Measurements from ENCODE around the gene LYZL4. TPM values are rescaled to one million over a fixed set of nuclear protein-coding genes. Genes with fewer than 3 reads are reported as not detected.

Gene LYZL4
- total and polyA plus RNA-seq, 2 of the 13 experiments (the other 11 are each of a cell fraction or from before 2014, with no cell fraction given): not detected

GRCh38 chr3:42421818-42422796, 11.7 kb upstream of the LYZL4 start (continued):
- TF ChIP-seq UBTF (CRISPR knock-in tag; IDR thresholded peaks at IDR 0.05) (no peak), SOX5 (CRISPR knock-in tag; IDR thresholded peaks at IDR 0.05; ENCODE audit: borderline replicate concordance) (peak; percentile 91), ZSCAN29 (CRISPR knock-in tag; conservative IDR thresholded peaks at IDR 0.05) (peak; percentile 93), SYNCRIP (IDR thresholded peaks at IDR 0.05; ENCODE audit: insufficient read depth, low read depth, low read length) (no peak), ATF1 (CRISPR knock-in tag; IDR thresholded peaks at IDR 0.05) (peak; percentile 34; the same call in 1 of the 2 replicates), NCOR1 (IDR thresholded peaks at IDR 0.05; ENCODE audit: borderline replicate concordance, low read length) (peak; percentile 97), NRL (CRISPR knock-in tag; IDR thresholded peaks at IDR 0.05; ENCODE audit: borderline replicate concordance) (no peak), ZNF260 (CRISPR knock-in tag; IDR thresholded peaks at IDR 0.05; ENCODE audit: borderline replicate concordance, low read depth) (no peak), THAP11 (CRISPR knock-in tag; IDR thresholded peaks at IDR 0.05) (peak; percentile 53), ZNF782 (CRISPR knock-in tag; IDR thresholded peaks at IDR 0.05; ENCODE audit: borderline replicate concordance) (no peak), SKIL (CRISPR knock-in tag; IDR thresholded peaks at IDR 0.05; ENCODE audit: borderline replicate concordance) (peak; percentile 87), ZBTB10 (CRISPR knock-in tag; IDR thresholded peaks at IDR 0.05; ENCODE audit: borderline replicate concordance) (0 out of 2 replicates have a peak, but pooled peaks have one; percentile 64), MBD4 (IDR thresholded peaks at IDR 0.05; ENCODE audit: borderline replicate concordance, low read length) (peak; percentile 79; the same call in 1 of the 2 replicates), HNF4G (IDR thresholded peaks at IDR 0.05; ENCODE audit: borderline replicate concordance, low read depth, low read length) (peak; percentile 96), HNF4G (CRISPR knock-in tag; IDR thresholded peaks at IDR 0.05; ENCODE audit: borderline replicate concordance, low read depth) (peak; percentile 85; the same call in 1 of the 2 replicates), NFE2L2 (IDR thresholded peaks at IDR 0.05; ENCODE audit: low read length) (no peak)

Measured in HepG2 (cell line).